Activated CD8-positive, alpha-beta memory T cell treated with anti-CD3 and anti-CD28 coated beads for 24 hours (primary cell): ENCODE results near the gene LINC00237.

Experiments used
- DNase-seq: peaks from one replicate; pipeline ENCODE4 v3.0.0-alpha.2; 2020

LINC00237 gene

GRCh38 chr20:21096321-21097043 lies 9.7 kb downstream of the LINC00237 start:
- DNase-seq: no peak

- no peak for DNase-seq
Measured at GRCh38 chr20:21092806-21093205, 13.4 kb downstream of the LINC00237 start.

GRCh38 chr20:21090721-21091120 lies 15.4 kb downstream of the LINC00237 start:
- DNase-seq: no peak

- DNase-seq: no peak
Measured at GRCh38 chr20:21090111-21090618, 16.0 kb downstream of the LINC00237 start.

GRCh38 chr20:21089391-21089790 lies 16.8 kb downstream of the LINC00237 start:
- no peak for DNase-seq

- no peak for DNase-seq
Measured at GRCh38 chr20:21087862-21088540, 18.2 kb downstream of the LINC00237 start.

- no peak for DNase-seq
Measured at GRCh38 chr20:21083825-21084325, 22.3 kb downstream of the LINC00237 start.

- no peak for DNase-seq
Measured at GRCh38 chr20:21082584-21082983, 23.6 kb downstream of the LINC00237 start.

- no peak for DNase-seq
Measured at GRCh38 chr20:21077809-21078345, 28.3 kb downstream of the LINC00237 start.

- no peak for DNase-seq
Measured at GRCh38 chr20:21076073-21076472, 30.1 kb downstream of the LINC00237 start.

- DNase-seq: no peak
Measured at GRCh38 chr20:21075471-21075870, 30.7 kb downstream of the LINC00237 start.

- DNase-seq: no peak
Measured at GRCh38 chr20:21074605-21075336, 31.4 kb downstream of the LINC00237 start.

GRCh38 chr20:21067255-21067654 lies 38.9 kb downstream of the LINC00237 start:
- DNase-seq: no peak

- no peak for DNase-seq
Measured at GRCh38 chr20:21064924-21065323, 41.2 kb downstream of the LINC00237 start.

- no peak for DNase-seq
Measured at GRCh38 chr20:21063276-21063675, 42.9 kb downstream of the LINC00237 start.

- DNase-seq: no peak
Measured at GRCh38 chr20:21053002-21053762, 53.0 kb downstream of the LINC00237 start.

- no peak for DNase-seq
Measured at GRCh38 chr20:21052686-21053001, 53.5 kb downstream of the LINC00237 start.

- no peak for DNase-seq
Measured at GRCh38 chr20:21052241-21052640, 53.9 kb downstream of the LINC00237 start.

- DNase-seq: peak; percentile 4
Measured at GRCh38 chr20:21050710-21051109, 55.4 kb downstream of the LINC00237 start.

- no peak for DNase-seq
Measured at GRCh38 chr20:21049305-21049828, 56.8 kb downstream of the LINC00237 start.

- DNase-seq: peak; percentile 79
Measured at GRCh38 chr20:21048841-21049273, 57.3 kb downstream of the LINC00237 start.

- peak; percentile 13 for DNase-seq
Measured at GRCh38 chr20:21047981-21048380, 58.2 kb downstream of the LINC00237 start.
